Erythroblast (primary cell): ENCODE results near the gene C1QTNF1.

Source experiments
- GATA1 ChIP-seq: IDR thresholded peaks from 2 replicates; pipeline ENCODE4 v1.6.1; 2011; ENCODE audit warnings: low read depth, mild to moderate bottlenecking, control low read depth, low read length, moderate library complexity
- POLR2A ChIP-seq: IDR thresholded peaks from 2 replicates; pipeline ENCODE4 v1.6.1; 2011; ENCODE audit warnings: mild to moderate bottlenecking, low read length

- TF ChIP-seq POLR2A (no peak), GATA1 (no peak)
Observed at GRCh38 chr17:78985395-78985794, 38.6 kb upstream of the C1QTNF1 start.
